Hindlimb muscle (tissue), 1 donor: ENCODE measurements around the gene RAD51B. TPM values are rescaled to one million over a fixed set of nuclear protein-coding genes. Genes with fewer than 3 reads are reported as not detected.

Source experiments
- DNase-seq: peaks from one replicate; pipeline ENCODE4 v3.0.0-alpha.2; 2013
- polyA plus RNA-seq: library from polyadenylated mRNA; unstranded; fragments of 120-200 nt; gene quantifications from one replicate; pipeline ENCODE4 v1.2.1, GENCODE V29; 2013; ENCODE audit not compliant: insufficient read length

The RAD51B gene
- polyA plus RNA-seq, 1 donor, result 10.2 TPM

- no peak for DNase-seq
These were observed 903.5 kb downstream of the RAD51B start for GRCh38 chr14:68722968-68723566.

GRCh38 chr14:68723808-68724268 is 904.3 kb downstream of the RAD51B start:
- no peak for DNase-seq

- DNase-seq, result no peak
These were observed 905.3 kb downstream of the RAD51B start for GRCh38 chr14:68724914-68725313.

- DNase-seq, result no peak
These were observed 906.6 kb downstream of the RAD51B start for GRCh38 chr14:68726093-68726695.

- DNase-seq, result no peak
These were observed 907.9 kb downstream of the RAD51B start for GRCh38 chr14:68727315-68728047.

GRCh38 chr14:68728342-68729106 is 908.9 kb downstream of the RAD51B start:
- DNase-seq, result no peak

- no peak for DNase-seq
These were observed 910.0 kb downstream of the RAD51B start for GRCh38 chr14:68729556-68729955.

GRCh38 chr14:68730348-68730747 is 910.8 kb downstream of the RAD51B start:
- DNase-seq, result no peak

GRCh38 chr14:68730811-68731425 is 911.3 kb downstream of the RAD51B start:
- DNase-seq, result no peak

- no peak for DNase-seq
These were observed 913.7 kb downstream of the RAD51B start for GRCh38 chr14:68733086-68733914.

- no peak for DNase-seq
These were observed 914.7 kb downstream of the RAD51B start for GRCh38 chr14:68734231-68734732.

GRCh38 chr14:68735856-68736255 is 916.3 kb downstream of the RAD51B start:
- peak; percentile 39 for DNase-seq

- peak; percentile 67 for DNase-seq
These were observed 916.9 kb downstream of the RAD51B start for GRCh38 chr14:68736471-68736871.

GRCh38 chr14:68737086-68737485 is 917.5 kb downstream of the RAD51B start:
- DNase-seq, result no peak

GRCh38 chr14:68738559-68738958 is 919.0 kb downstream of the RAD51B start:
- no peak for DNase-seq

GRCh38 chr14:68739701-68740100 is 920.1 kb downstream of the RAD51B start:
- DNase-seq, result no peak

GRCh38 chr14:68740788-68741476 is 921.4 kb downstream of the RAD51B start:
- no peak for DNase-seq

- no peak for DNase-seq
These were observed 921.9 kb downstream of the RAD51B start for GRCh38 chr14:68741477-68741791.

- DNase-seq, result no peak
These were observed 922.4 kb downstream of the RAD51B start for GRCh38 chr14:68741839-68742470.

- no peak for DNase-seq
These were observed 925.0 kb downstream of the RAD51B start for GRCh38 chr14:68744613-68745012.
